H1 (cell line): ENCODE data around the gene SMYD3. TPM values are rescaled to one million over a fixed set of nuclear protein-coding genes. Genes with fewer than 3 reads are reported as not detected.
A peak's percentile ranks its signal among the peaks of the same experiment; 100 is the strongest.

Experiments
- CTCF ChIA-PET: fragments of 300-600 bp; sonication (Branson Sonifier 250); formaldehyde crosslinking; loops from one replicate; lab custom pipeline; 2021; ENCODE audit not compliant: partially characterized antibody; lab: Charles Lee
- POLR2A ChIA-PET: fragments of 300-600 bp; sonication (Branson Sonifier 250); formaldehyde crosslinking; loops from one replicate; lab custom pipeline; 2021; ENCODE audit warnings: inconsistent platforms; ENCODE audit not compliant: partially characterized antibody; lab: Charles Lee
- DNase-seq, 2 experiments: peaks; one replicate each; pipeline versions ENCODE4 v3.0.0 to v3.0.0-alpha.2; 2010 to 2022; ENCODE audit warnings: low spot score in 2 of 2, low read depth in 1 of 2, mixed read lengths in 1 of 2
- FAIRE-seq: peaks from 2 replicates; lab custom pipeline; 2011; peaks lifted over from hg19 to GRCh38; lab: Jason Lieb, UNC
- H2AFZ ChIP-seq: 2 replicates; pipeline ENCODE4 v1.8.1; 2012; ENCODE audit warnings: low read length, inconsistent platforms
- H2AK5ac ChIP-seq: 2 replicates; pipeline ENCODE4 v1.6.1; 2013; ENCODE audit warnings: low read depth, low read length
- H2BK120ac ChIP-seq: replicated peaks from 2 replicates; pipeline ENCODE3; 2013; ENCODE audit warnings: low read depth, low read length, inconsistent platforms
- H2BK12ac ChIP-seq: 2 replicates; pipeline ENCODE4 v1.6.1; 2013; ENCODE audit warnings: low read depth, low read length
- H2BK15ac ChIP-seq: 2 replicates; pipeline ENCODE4 v1.6.1; 2013; ENCODE audit warnings: low read length
- H2BK20ac ChIP-seq: 2 replicates; pipeline ENCODE4 v1.6.1; 2013; ENCODE audit warnings: low read length
- H2BK5ac ChIP-seq: 2 replicates; pipeline ENCODE4 v1.6.1; 2013; ENCODE audit warnings: low read depth, low read length
- H3K14ac ChIP-seq: 2 replicates; pipeline ENCODE4 v1.6.1; 2013; ENCODE audit warnings: inconsistent platforms; ENCODE audit not compliant: insufficient read length
- H3K18ac ChIP-seq: 2 replicates; pipeline ENCODE4 v1.6.1; 2013; ENCODE audit warnings: low read length; ENCODE audit errors: extremely low read depth
- H3K23ac ChIP-seq: 2 replicates; pipeline ENCODE4 v1.6.1; 2013; ENCODE audit warnings: inconsistent platforms; ENCODE audit not compliant: insufficient read length
- H3K23me2 ChIP-seq: 2 replicates; pipeline ENCODE4 v1.6.1; 2013; ENCODE audit warnings: low read depth, low read length
- H3K27ac ChIP-seq: 2 replicates; pipeline ENCODE4 v1.6.1; 2011; ENCODE audit warnings: low read depth, low read length, inconsistent platforms
- H3K27me3 ChIP-seq, 4 experiments: replicated peaks in 1 of 4; 1 replicate in 1 of 4; 2 replicates in 3 of 4; pipeline versions ENCODE4 v1.6.1 to v1.8.1; 2011 to 2013; ENCODE audit warnings: low read length in 3 of 4, mild to moderate bottlenecking in 3 of 4, inconsistent platforms in 2 of 4, mixed read lengths in 2 of 4, moderate library complexity in 1 of 4; ENCODE audit not compliant: control insufficient read depth in 3 of 4, insufficient read depth in 3 of 4; ENCODE audit errors: extremely low read depth in 1 of 4
- H3K36me3 ChIP-seq, 4 experiments: 2 replicates each; pipeline versions ENCODE4 v1.6.1 to v1.8.1; 2011 to 2013; ENCODE audit warnings: mild to moderate bottlenecking in 4 of 4, low read length in 3 of 4, moderate library complexity in 2 of 4, control low read depth in 1 of 4, inconsistent platforms in 1 of 4; ENCODE audit not compliant: insufficient read depth in 4 of 4, control insufficient read depth in 2 of 4
- H3K4ac ChIP-seq: replicated peaks from 2 replicates; pipeline ENCODE3; 2013; ENCODE audit warnings: low read length, low read depth, mixed read lengths, inconsistent platforms; ENCODE audit not compliant: insufficient read length
- H3K4me1 ChIP-seq, 4 experiments: replicated peaks in 1 of 4; 1 replicate in 1 of 4; 2 replicates in 3 of 4; pipeline versions ENCODE4 v1.6.1 to v1.8.1; 2011 to 2013; ENCODE audit warnings: low read length in 3 of 4, inconsistent platforms in 2 of 4, mixed read lengths in 1 of 4; ENCODE audit not compliant: insufficient read depth in 4 of 4, control insufficient read depth in 3 of 4
- H3K4me2 ChIP-seq, 2 experiments: 2 replicates each; pipeline versions ENCODE4 v1.6.1 to v1.8.1; 2011 to 2013; ENCODE audit warnings: low read depth in 2 of 2, low read length in 2 of 2, control low read depth in 1 of 2, inconsistent platforms in 1 of 2, mild to moderate bottlenecking in 1 of 2; ENCODE audit not compliant: insufficient read depth in 1 of 2
- H3K4me3 ChIP-seq, 4 experiments: fragments of 200-600, 300-600 bp in 1 of 4; sonication (generic), shearing (Covaris generic), sonication (Bioruptor Twin) in 1 of 4; 2 replicates each; pipeline versions ENCODE4 v1.5.1 to v1.8.1; 2011 to 2016; ENCODE audit warnings: low read length in 4 of 4, low read depth in 3 of 4, control low read depth in 2 of 4, inconsistent platforms in 2 of 4, mild to moderate bottlenecking in 2 of 4, mixed read lengths in 1 of 4, moderate library complexity in 1 of 4; ENCODE audit not compliant: insufficient read depth in 2 of 4; ENCODE audit errors: extremely low read depth in 1 of 4
- H3K56ac ChIP-seq: replicated peaks from 2 replicates; pipeline ENCODE3; 2013; ENCODE audit warnings: low read depth, mild to moderate bottlenecking, mixed read lengths, low read length, inconsistent platforms; ENCODE audit not compliant: insufficient read length
- H3K79me1 ChIP-seq: 2 replicates; pipeline ENCODE4 v1.6.1; 2013; ENCODE audit warnings: low read depth, low read length, control low read depth
- H3K79me2 ChIP-seq, 2 experiments: 2 replicates each; pipeline versions ENCODE4 v1.6.1 to v1.8.1; 2012 to 2013; ENCODE audit warnings: low read length in 2 of 2, mild to moderate bottlenecking in 2 of 2, inconsistent platforms in 1 of 2; ENCODE audit not compliant: insufficient read depth in 2 of 2, control insufficient read depth in 1 of 2
- H3K9ac ChIP-seq, 4 experiments: replicated peaks in 1 of 4; 1 replicate in 1 of 4; 2 replicates in 3 of 4; pipeline versions ENCODE4 v1.6.1 to v1.8.1; 2011 to 2013; ENCODE audit warnings: low read depth in 3 of 4, low read length in 3 of 4, control low read depth in 2 of 4, mild to moderate bottlenecking in 2 of 4, moderate library complexity in 2 of 4, inconsistent platforms in 1 of 4; ENCODE audit errors: extremely low read depth in 1 of 4
- H3K9me3 ChIP-seq, 2 experiments: 2 replicates each; pipeline versions ENCODE4 v1.6.1 to v1.8.1; 2012 to 2013; ENCODE audit warnings: mild to moderate bottlenecking in 2 of 2, moderate library complexity in 2 of 2, control low read depth in 1 of 2, inconsistent platforms in 1 of 2, low read depth in 1 of 2, low read length in 1 of 2, mixed read lengths in 1 of 2; ENCODE audit not compliant: insufficient read depth in 2 of 2
- H4K20me1 ChIP-seq, 2 experiments: replicated peaks in 1 of 2; 2 replicates each; pipeline versions ENCODE3 to v1.8.1; 2011 to 2013; ENCODE audit warnings: inconsistent platforms in 2 of 2, low read length in 2 of 2, mild to moderate bottlenecking in 1 of 2; ENCODE audit not compliant: insufficient read depth in 2 of 2, control insufficient read depth in 1 of 2
- H4K5ac ChIP-seq: 2 replicates; pipeline ENCODE4 v1.6.1; 2013; ENCODE audit warnings: low read length, low read depth, mixed read lengths, inconsistent platforms; ENCODE audit not compliant: insufficient read length
- H4K8ac ChIP-seq: 2 replicates; pipeline ENCODE4 v1.8.0; 2013; ENCODE audit warnings: mild to moderate bottlenecking, moderate library complexity, low read length, inconsistent platforms; ENCODE audit not compliant: insufficient read depth; ENCODE audit errors: extremely low read depth
- H4K91ac ChIP-seq: replicated peaks from 2 replicates; pipeline ENCODE3; 2013; ENCODE audit warnings: low read length, mixed read lengths, inconsistent platforms; ENCODE audit not compliant: insufficient read length
- BACH1 ChIP-seq: IDR thresholded peaks from 2 replicates; pipeline ENCODE4 v1.6.1; 2012; ENCODE audit warnings: low read length, improper control_type of control experiment
- EGR1 ChIP-seq: IDR thresholded peaks from 2 replicates; pipeline ENCODE4 v1.6.1; 2011; ENCODE audit warnings: low read depth, low read length, borderline replicate concordance
- EP300 ChIP-seq, 2 experiments: IDR thresholded peaks; 1 replicate in 1 of 2; 2 replicates in 1 of 2; pipeline ENCODE4 v1.6.1; 2011 to 2012; ENCODE audit warnings: low read depth in 2 of 2, low read length in 2 of 2, mild to moderate bottlenecking in 2 of 2, borderline replicate concordance in 1 of 2, inconsistent platforms in 1 of 2, moderate library complexity in 1 of 2
- FOSL1 ChIP-seq: IDR thresholded peaks from 2 replicates; pipeline ENCODE4 v1.6.1; 2011; ENCODE audit warnings: mild to moderate bottlenecking, low read depth, low read length, moderate library complexity; ENCODE audit not compliant: insufficient read depth
- KDM4A ChIP-seq: IDR thresholded peaks from one replicate; pipeline ENCODE4 v1.7.1; 2012; ENCODE audit warnings: low read depth, mild to moderate bottlenecking, moderate library complexity, low read length, inconsistent platforms; ENCODE audit not compliant: severe bottlenecking
- SIRT6 ChIP-seq: IDR thresholded peaks from one replicate; pipeline ENCODE4 v1.7.1; 2012; ENCODE audit warnings: low read length, inconsistent platforms
- SP2 ChIP-seq: IDR thresholded peaks from 2 replicates; pipeline ENCODE4 v1.6.1; 2012; ENCODE audit warnings: mild to moderate bottlenecking, low read length, inconsistent platforms
- SRF ChIP-seq: IDR thresholded peaks from 2 replicates; pipeline ENCODE4 v1.6.1; 2011; ENCODE audit warnings: mild to moderate bottlenecking, low read depth, low read length, moderate library complexity
- SUZ12 ChIP-seq: fragments of 200-600 bp; sonication (generic); IDR thresholded peaks from 2 replicates; pipeline ENCODE4 v1.6.1; 2012; ENCODE audit warnings: mild to moderate bottlenecking, inconsistent platforms, low read length, moderate library complexity, mixed read lengths
- TAF1 ChIP-seq: IDR thresholded peaks from 2 replicates; pipeline ENCODE4 v1.6.1; 2011; ENCODE audit warnings: mild to moderate bottlenecking, low read depth, low read length
- WGBS, 2 experiments: shearing (Covaris generic) in 1 of 2; methylation state at CpG; one replicate each; pipeline versions ENCODE4 v1.1.6 to v1.1.7; 2013 to 2015; ENCODE audit warnings: low lambda C conversion rate in 2 of 2, mixed read lengths in 2 of 2, inconsistent platforms in 1 of 2, low coverage in 1 of 2, missing lambda C conversion rate in 1 of 2; ENCODE audit not compliant: insufficient replicate concordance in 2 of 2, insufficient coverage in 1 of 2, insufficient read length in 1 of 2; ENCODE audit errors: extremely low coverage in 1 of 2, missing lambda C conversion rate in 1 of 2; 5-methylcytosine and 5-hydroxymethylcytosine counted together
- polyA plus RNA-seq, 7 experiments: library from polyadenylated mRNA; depleted of rRNA in 3 of 7; stranded (reverse) in 5 of 7; unstranded in 2 of 7; fragments of >200 nt in 5 of 7; fragments of 200-250 nt in 2 of 7; gene quantifications; 1 replicate in 5 of 7; 2 replicates in 1 of 7; 4 replicates in 1 of 7; pipeline versions ENCODE4 v1.2.1 to v1.2.3, GENCODE V29; 2011 to 2013; ENCODE audit warnings: missing spikeins in 2 of 7, mixed read lengths in 2 of 7
- total RNA-seq: library from RNA; stranded (reverse); fragmentation: NEBNext Ultra II Directional; extraction: Animal tissue kit (Norgen Biotek cat#: 25700); gene quantifications from 2 replicates; pipeline ENCODE4 v1.2.1, GENCODE V29; 2021
- TF ChIP-seq, protein P1 (sequence below): IDR thresholded peaks from 2 replicates; pipeline ENCODE4 v1.6.1; 2011; ENCODE audit warnings: low read length, improper control_type of control experiment

SMYD3 gene
- total and polyA plus RNA-seq, 2 of the 8 experiments (the other 6 are each of a cell fraction or from before 2014, with no cell fraction given), result 17.3 to 25.4 TPM

DNA sequence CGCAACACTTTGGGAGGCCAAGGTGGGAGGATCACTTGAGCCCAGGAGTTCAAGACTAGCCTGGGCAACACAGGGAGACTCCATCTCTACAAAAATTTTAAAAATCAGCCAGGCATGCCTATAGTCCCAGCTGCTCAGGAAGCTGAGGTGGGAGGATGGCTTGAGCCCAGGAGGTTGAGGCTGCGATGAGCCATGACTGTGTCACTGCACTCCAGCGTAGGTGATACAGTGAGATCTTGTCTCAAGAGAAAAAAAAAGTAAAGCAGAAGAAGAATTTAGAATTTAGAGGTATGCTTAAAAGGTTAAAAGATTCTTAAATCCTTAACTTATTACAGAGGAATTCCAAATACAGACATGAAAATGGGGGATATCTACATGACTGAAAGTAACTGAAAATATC is 79.5 kb downstream of the SMYD3 start:
- Histone ChIP-seq H2AFZ (no peak overlapping the region), H3K14ac (no peak overlapping the region), H3K4me2 (no peak overlapping the region), H3K18ac (no peak overlapping the region), H2BK20ac (no peak overlapping the region), H2BK5ac (no peak overlapping the region), H3K23me2 (no peaks in the 10 kb centered on the region), H3K79me1 (no peaks in the 10 kb centered on the region), H3K56ac (no peak overlapping the region), H4K8ac (no peak overlapping the region), H2BK12ac (no peak overlapping the region), H3K27me3 (no peaks in the 10 kb centered on the region), H3K9ac (no peak overlapping the region), H3K4ac (no peak overlapping the region), H2BK15ac (no peak overlapping the region), H3K27ac (no peak overlapping the region), H4K91ac (no peak overlapping the region), H3K9me3 (no peaks in the 10 kb centered on the region), H3K36me3 (no peaks in the 10 kb centered on the region), H3K4me1 (peaks cover 4 to 10% (median 5%) of the 10 kb centered on the region in 4 experiments; a peak in 5 of 7 replicates), H3K4me3 (no peak overlapping the region), H2AK5ac (no peak overlapping the region), H4K20me1 (no peaks in the 10 kb centered on the region), H3K23ac (no peak overlapping the region), H4K5ac (no peak overlapping the region), H2BK120ac (peak overlapping the region; percentile 78), H3K79me2 (no peaks in the 10 kb centered on the region; a peak in 1 of 4 replicates)
- FAIRE-seq (no peak), DNase-seq (no peak)
- no peak for TF ChIP-seq SUZ12
- no peak for TF ChIP-seq EP300 (IDR thresholded peaks at IDR 0.05; ENCODE audit: borderline replicate concordance in 1 of 2, low read depth in 2 of 2, low read length in 2 of 2)
- no peak for TF ChIP-seq TAF1
- no peak for TF ChIP-seq FOSL1
- no peak for TF ChIP-seq BACH1
- no peak for TF ChIP-seq SRF
- TF ChIP-seq SP2, result no peak
- no peak for TF ChIP-seq KDM4A
- no peak for TF ChIP-seq SIRT6
- no peak for TF ChIP-seq EGR1
- TF ChIP-seq, protein P1, sequence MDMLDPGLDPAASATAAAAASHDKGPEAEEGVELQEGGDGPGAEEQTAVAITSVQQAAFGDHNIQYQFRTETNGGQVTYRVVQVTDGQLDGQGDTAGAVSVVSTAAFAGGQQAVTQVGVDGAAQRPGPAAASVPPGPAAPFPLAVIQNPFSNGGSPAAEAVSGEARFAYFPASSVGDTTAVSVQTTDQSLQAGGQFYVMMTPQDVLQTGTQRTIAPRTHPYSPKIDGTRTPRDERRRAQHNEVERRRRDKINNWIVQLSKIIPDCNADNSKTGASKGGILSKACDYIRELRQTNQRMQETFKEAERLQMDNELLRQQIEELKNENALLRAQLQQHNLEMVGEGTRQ, result no peak
- ChIA-PET POLR2A (no interaction called here), CTCF (interaction anchor here (1.0 kb wide), 1 partner anchor 539 kb away, joined by 3 read pairs; no protein-coding TSS in a partner anchor)
- 94% methylated on average over 3 of the region's 3 CpGs; no CpG with 5 or more reads in 1 of the 2 experiments for WGBS, 2 experiments
